WTC11 (cell line): ENCODE measurements around the gene GALNT11. TPM values are rescaled to one million over a fixed set of nuclear protein-coding genes. Genes with fewer than 3 reads are reported as not detected.

ENCODE experiments used
- ATAC-seq: fragments of 200-7000 bp; cut with Tn5 transposase; 2 replicates; pipeline ENCODE4 v1.10.0; 2021; ENCODE audit warnings: mild to moderate bottlenecking, moderate library complexity
- CTCF ChIA-PET: fragments of 300-600 bp; sonication (Branson Sonifier 250); formaldehyde crosslinking; loops from one replicate; lab custom pipeline; 2021; ENCODE audit warnings: antibody characterized with exemption; lab: Charles Lee
- POLR2A ChIA-PET: fragments of 350-600 bp; sonication (Branson Sonifier 250); formaldehyde crosslinking; loops from one replicate; lab custom pipeline; 2021; ENCODE audit warnings: antibody characterized with exemption; lab: Charles Lee
- DNase-seq: peaks from one replicate; pipeline ENCODE4 v3.0.0; 2021; ENCODE audit warnings: low spot score
- H3K27ac Mint-ChIP-seq: 2 replicates; pipeline ENCODE4 v1.8.0; 2021; ENCODE audit warnings: mixed read lengths
- H3K27me3 Mint-ChIP-seq: 2 replicates; pipeline ENCODE4 v1.8.0; 2021; ENCODE audit warnings: low read depth, mild to moderate bottlenecking, moderate library complexity, mixed read lengths
- H3K36me3 Mint-ChIP-seq: 2 replicates; pipeline ENCODE4 v1.8.0; 2021; ENCODE audit warnings: mixed read lengths
- H3K4me1 Mint-ChIP-seq: 2 replicates; pipeline ENCODE4 v1.8.0; 2022; ENCODE audit warnings: mixed read lengths
- H3K4me3 Mint-ChIP-seq: 2 replicates; pipeline ENCODE4 v1.8.0; 2021; ENCODE audit warnings: mild to moderate bottlenecking, moderate library complexity, mixed read lengths
- H3K9me3 Mint-ChIP-seq: 2 replicates; pipeline ENCODE4 v1.8.0; 2021; ENCODE audit warnings: mixed read lengths
- ATF6 ChIP-seq: sonication (generic); formaldehyde crosslinking; IDR thresholded peaks from 2 replicates; pipeline ENCODE4 v1.8.1; 2023; ENCODE audit warnings: mild to moderate bottlenecking, missing genetic modification reagents
- CBFB ChIP-seq: sonication (generic); formaldehyde crosslinking; IDR thresholded peaks from 2 replicates; pipeline ENCODE4 v1.8.1; 2022; ENCODE audit warnings: mild to moderate bottlenecking, low read depth, missing genetic modification reagents
- HMGXB4 ChIP-seq: sonication (generic); formaldehyde crosslinking; IDR thresholded peaks from 2 replicates; pipeline ENCODE4 v1.8.1; 2023; ENCODE audit warnings: mild to moderate bottlenecking, moderate library complexity, missing genetic modification reagents
- IRF2 ChIP-seq: sonication (generic); formaldehyde crosslinking; IDR thresholded peaks from 2 replicates; pipeline ENCODE4 v1.8.0; 2022; ENCODE audit warnings: low read depth, missing genetic modification reagents, borderline replicate concordance
- NFATC4 ChIP-seq: fragments of 250-450 bp; sonication (Bioruptor Pico); IDR thresholded peaks from 2 replicates; pipeline ENCODE4 v1.9.0; 2021; ENCODE audit warnings: mild to moderate bottlenecking
- NFE2L1 ChIP-seq: sonication (generic); formaldehyde crosslinking; IDR thresholded peaks from 2 replicates; pipeline ENCODE4 v1.8.1; 2023; ENCODE audit warnings: missing genetic modification reagents
- NFYB ChIP-seq: sonication (generic); formaldehyde crosslinking; conservative IDR thresholded peaks from 2 replicates; pipeline ENCODE4 v1.8.0; 2022; ENCODE audit warnings: low read depth, missing genetic modification reagents
- RELA ChIP-seq: sonication (generic); formaldehyde crosslinking; IDR thresholded peaks from 2 replicates; pipeline ENCODE4 v1.8.1; 2022; ENCODE audit warnings: missing genetic modification reagents, mild to moderate bottlenecking, borderline replicate concordance
- SMAD4 ChIP-seq: sonication (generic); formaldehyde crosslinking; IDR thresholded peaks from 2 replicates; pipeline ENCODE4 v1.8.0; 2022; ENCODE audit warnings: mild to moderate bottlenecking, missing genetic modification reagents
- SP1 ChIP-seq: sonication (generic); formaldehyde crosslinking; conservative IDR thresholded peaks from 2 replicates; pipeline ENCODE4 v1.8.1; 2022; ENCODE audit warnings: missing genetic modification reagents
- STAT6 ChIP-seq: sonication (generic); formaldehyde crosslinking; conservative IDR thresholded peaks from 2 replicates; pipeline ENCODE4 v1.8.1; 2023; ENCODE audit warnings: mild to moderate bottlenecking, low read depth, missing genetic modification reagents, moderate library complexity
- ZNF219 ChIP-seq: sonication (generic); formaldehyde crosslinking; IDR thresholded peaks from 2 replicates; pipeline ENCODE4 v1.8.0; 2023; ENCODE audit warnings: missing genetic modification reagents, mild to moderate bottlenecking, borderline replicate concordance
- ZNF396 ChIP-seq: fragments of 250-450 bp; sonication (Bioruptor Pico); IDR thresholded peaks from 2 replicates; pipeline ENCODE4 v1.8.0; 2021; ENCODE audit warnings: mild to moderate bottlenecking, moderate library complexity, borderline replicate concordance
- ZNF423 ChIP-seq: fragments of 250-450 bp; sonication (Bioruptor Pico); IDR thresholded peaks from 2 replicates; pipeline ENCODE4 v2.1.2; 2022; ENCODE audit warnings: mild to moderate bottlenecking, moderate library complexity
- ZNF425 ChIP-seq: fragments of 250-450 bp; sonication (Bioruptor Pico); conservative IDR thresholded peaks from 2 replicates; pipeline ENCODE4 v1.9.0; 2021; ENCODE audit warnings: mild to moderate bottlenecking
- ZNF532 ChIP-seq: fragments of 250-450 bp; sonication (Bioruptor Pico); IDR thresholded peaks from 2 replicates; pipeline ENCODE4 v1.9.0; 2021; ENCODE audit warnings: mild to moderate bottlenecking, borderline replicate concordance
- total RNA-seq: library from RNA; stranded (reverse); gene quantifications from 3 replicates; pipeline ENCODE4 v1.2.3, GENCODE V29; 2021

Gene GALNT11
- total RNA-seq, 1 experiment from 2014 or later, result 24.0 TPM

- no peak for TF ChIP-seq ATF6 (CRISPR knock-in tag)
- TF ChIP-seq SMAD4 (CRISPR knock-in tag), result no peak
- TF ChIP-seq IRF2 (CRISPR knock-in tag), result no peak
- TF ChIP-seq STAT6 (CRISPR knock-in tag), result no peak
- TF ChIP-seq HMGXB4 (CRISPR knock-in tag), result no peak
- TF ChIP-seq RELA (CRISPR knock-in tag), result no peak
Observed at GRCh38 chr7:152130658-152131590, 105.5 kb downstream of the GALNT11 start (continued).

GRCh38 chr7:152131981-152132494, 106.6 kb downstream of the GALNT11 start:
- no peak for DNase-seq
- ChIA-PET POLR2A (no interaction called here), CTCF (no interaction called here)
- H3K27ac Mint-ChIP-seq, result no peak overlapping the region
- no peak overlapping the region for H3K4me3 Mint-ChIP-seq
- peaks cover 3% of the 10 kb centered on the region for H3K4me1 Mint-ChIP-seq
- H3K36me3 Mint-ChIP-seq, result peaks cover 10% of the 10 kb centered on the region
- H3K27me3 Mint-ChIP-seq, result no peaks in the 10 kb centered on the region
- peaks cover 7% of the 10 kb centered on the region for H3K9me3 Mint-ChIP-seq
- TF ChIP-seq NFYB (no peak), NFATC4 (no peak), NFE2L1 (no peak), SP1 (CRISPR knock-in tag) (no peak), ZNF396 (no peak), ZNF425 (CRISPR knock-in tag) (no peak), ZNF532 (CRISPR knock-in tag) (no peak), ZNF219 (CRISPR knock-in tag) (no peak), CBFB (CRISPR knock-in tag) (no peak), ZNF423 (CRISPR knock-in tag) (no peak)
- ATAC-seq, result no peak
